NT2/D1 (cell line): ENCODE data around the gene ZC3H7B.

Experiments used
- YY1 ChIP-seq: IDR thresholded peaks from 2 replicates; pipeline ENCODE4 v1.6.1; 2011; ENCODE audit not compliant: insufficient read length, insufficient read depth
- ZNF274 ChIP-seq: IDR thresholded peaks from 2 replicates; pipeline ENCODE4 v1.6.1; 2011; ENCODE audit warnings: mild to moderate bottlenecking, low read depth, low read length

DNA sequence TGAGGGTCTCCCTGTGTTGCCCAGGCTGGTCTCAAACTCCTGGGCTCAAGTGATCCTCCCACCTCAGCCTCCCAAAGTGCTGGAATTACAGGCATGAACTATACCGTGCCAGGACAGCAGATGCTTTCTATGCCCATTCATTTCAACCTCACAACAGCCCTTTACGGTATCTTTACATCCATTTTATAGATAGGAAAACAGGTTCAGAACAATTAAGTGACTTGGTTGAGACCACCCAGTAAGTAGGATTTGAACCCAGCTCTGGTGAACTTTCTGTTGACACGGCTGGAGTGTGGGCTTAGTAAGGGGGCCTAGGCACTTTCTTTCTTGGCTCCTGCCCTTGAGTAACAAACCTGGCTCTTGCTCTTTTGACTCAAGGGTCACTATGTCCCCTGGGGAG lies 106.1 kb downstream of the ZC3H7B start:
- no peak for TF ChIP-seq ZNF274
- no peak for TF ChIP-seq YY1
